ENCODE measurements around the gene COL15A1. TPM values are rescaled to one million over a fixed set of nuclear protein-coding genes. Genes with fewer than 3 reads are reported as not detected.

Gene COL15A1
- total and polyA plus RNA-seq, 2 of the 8 experiments (the other 6 are each of a cell fraction or from before 2014, with no cell fraction given) = 0.12 to 0.15 TPM

GRCh38 chr9:99050292-99050911 is 106.7 kb downstream of the COL15A1 start (continued):
- TF ChIP-seq BACH1 (IDR thresholded peaks at IDR 0.05; ENCODE audit: low read length) (no peak), ZNF274 (IDR thresholded peaks at IDR 0.05; ENCODE audit: borderline replicate concordance, extremely low read depth, low read length) (no peak), BCL11A (IDR thresholded peaks at IDR 0.05; ENCODE audit: low read depth in 2 of 2, low read length in 2 of 2) (no peak)

Measured in H1 (cell line).